Stimulated activated CD4-positive, alpha-beta T cell treated with anti-CD3 and anti-CD28 coated beads, Interleukin-1b, Interleukin-23, amount 100 ng/mL, for 1 hour (primary cell): ENCODE results near the gene FBXO41.

Experiments
- DNase-seq, 2 donors: peaks; one replicate each; pipeline ENCODE4 v3.0.0-alpha.2; 2020; ENCODE audit warnings: low read depth in 2 of 2

FBXO41 gene

DNA sequence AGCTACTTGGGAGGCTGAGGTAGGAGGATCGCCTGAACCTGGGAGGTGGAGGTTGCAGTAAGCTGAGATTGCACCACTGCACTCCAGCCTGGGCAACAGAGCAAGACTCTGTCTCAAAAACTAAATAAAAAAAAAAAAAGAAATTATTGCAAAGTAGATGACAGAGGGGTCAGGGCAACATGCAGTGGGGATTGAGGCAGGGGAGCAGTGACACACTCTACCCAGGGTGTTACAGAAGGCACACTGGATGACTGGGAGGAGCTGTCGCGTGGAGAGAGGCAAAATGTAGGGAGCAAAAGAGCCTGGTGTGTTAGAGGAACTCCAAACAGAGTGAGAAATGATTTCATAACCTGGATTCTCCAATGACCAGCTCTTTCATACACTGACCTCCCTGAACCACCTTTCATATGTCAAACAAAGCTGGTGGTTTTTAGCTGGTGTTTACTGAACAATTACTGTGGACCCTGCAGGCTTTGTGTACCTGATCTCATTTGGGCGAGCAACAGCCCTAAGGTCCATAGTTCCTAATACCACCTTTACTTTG is 22.1 kb downstream of the FBXO41 start:
- DNase-seq = no peak

DNA sequence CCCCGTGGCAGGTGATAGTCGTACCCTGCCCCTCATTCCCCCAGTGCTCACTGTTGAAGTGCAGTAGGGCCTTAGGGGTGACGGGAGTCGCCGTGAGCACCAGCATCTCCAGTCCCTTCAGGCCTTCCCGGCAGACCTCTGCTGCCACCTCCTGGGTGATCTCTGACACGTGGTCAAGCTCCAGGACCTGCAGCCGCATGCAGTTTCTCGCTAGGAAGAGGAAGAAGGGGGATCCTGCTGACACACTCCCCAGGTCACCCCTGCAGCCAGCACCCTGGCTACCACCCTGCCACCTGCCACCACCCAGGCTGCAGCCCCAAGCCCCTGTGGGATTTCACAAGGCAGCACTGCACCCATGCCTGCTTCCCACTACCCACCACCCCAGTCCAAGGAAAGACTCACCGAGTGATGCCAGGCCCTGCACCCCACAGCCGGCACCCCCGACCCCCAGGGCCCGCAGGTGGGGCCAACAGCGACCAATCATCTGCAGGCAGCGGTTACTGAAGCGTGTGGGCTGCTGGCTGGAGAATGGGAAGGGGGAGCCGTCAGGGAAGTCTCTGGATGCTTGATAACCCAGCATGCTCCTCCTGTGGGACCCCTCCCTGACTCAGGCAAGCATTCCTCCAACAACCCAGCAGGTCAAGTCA is 23.8 kb downstream of the FBXO41 start:
- no peak for DNase-seq

DNA sequence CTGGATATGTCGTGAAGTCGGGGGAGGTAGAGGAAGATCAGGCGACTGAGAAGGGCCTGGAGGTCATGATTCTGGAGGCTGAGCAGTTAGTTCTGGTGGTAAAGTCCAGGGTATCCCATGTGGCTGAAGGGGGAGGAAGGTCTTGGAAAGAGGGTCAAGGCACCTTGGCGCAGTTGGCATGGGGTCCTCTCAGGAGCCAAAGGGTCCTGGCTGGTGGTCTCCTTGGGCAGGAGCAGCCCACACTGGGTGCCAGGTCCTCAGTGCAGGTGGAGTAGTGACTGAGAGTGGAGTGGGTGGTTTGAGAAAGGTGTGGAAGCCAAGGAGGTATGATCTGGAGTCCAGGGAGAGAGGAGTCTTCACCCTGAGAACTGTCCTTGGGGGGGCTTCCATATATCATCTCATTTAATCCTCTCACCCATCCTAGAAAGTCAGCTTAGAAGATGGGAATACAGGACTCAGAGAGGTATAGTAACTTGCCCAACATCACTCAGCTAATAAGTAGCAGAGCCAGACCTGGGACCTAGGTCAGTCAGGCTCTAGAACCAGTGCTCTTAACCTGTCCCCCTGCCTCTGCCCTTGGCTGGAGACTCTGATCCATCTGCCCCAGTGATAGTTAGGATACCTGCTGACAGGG is 24.5 kb downstream of the FBXO41 start:
- DNase-seq = no peak

GRCh38 chr2:73259276-73259675 is 25.0 kb downstream of the FBXO41 start:
- DNase-seq = no peak

DNA sequence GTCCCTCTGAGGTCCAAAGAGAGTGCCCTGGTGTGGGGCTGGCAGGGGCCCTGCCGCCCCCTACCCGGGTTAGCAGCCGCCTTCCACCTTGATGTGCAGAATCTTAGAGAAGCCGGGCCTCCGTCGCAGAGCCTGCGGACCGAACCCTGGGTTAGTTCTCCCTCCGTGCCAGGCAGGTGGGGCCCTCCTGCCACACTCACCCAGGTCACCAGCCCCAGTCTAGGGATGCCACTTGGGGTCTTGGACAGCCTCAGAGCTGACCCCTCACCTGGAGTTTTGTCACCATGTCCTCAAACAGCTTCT is 25.4 kb downstream of the FBXO41 start:
- no peak for DNase-seq

DNA sequence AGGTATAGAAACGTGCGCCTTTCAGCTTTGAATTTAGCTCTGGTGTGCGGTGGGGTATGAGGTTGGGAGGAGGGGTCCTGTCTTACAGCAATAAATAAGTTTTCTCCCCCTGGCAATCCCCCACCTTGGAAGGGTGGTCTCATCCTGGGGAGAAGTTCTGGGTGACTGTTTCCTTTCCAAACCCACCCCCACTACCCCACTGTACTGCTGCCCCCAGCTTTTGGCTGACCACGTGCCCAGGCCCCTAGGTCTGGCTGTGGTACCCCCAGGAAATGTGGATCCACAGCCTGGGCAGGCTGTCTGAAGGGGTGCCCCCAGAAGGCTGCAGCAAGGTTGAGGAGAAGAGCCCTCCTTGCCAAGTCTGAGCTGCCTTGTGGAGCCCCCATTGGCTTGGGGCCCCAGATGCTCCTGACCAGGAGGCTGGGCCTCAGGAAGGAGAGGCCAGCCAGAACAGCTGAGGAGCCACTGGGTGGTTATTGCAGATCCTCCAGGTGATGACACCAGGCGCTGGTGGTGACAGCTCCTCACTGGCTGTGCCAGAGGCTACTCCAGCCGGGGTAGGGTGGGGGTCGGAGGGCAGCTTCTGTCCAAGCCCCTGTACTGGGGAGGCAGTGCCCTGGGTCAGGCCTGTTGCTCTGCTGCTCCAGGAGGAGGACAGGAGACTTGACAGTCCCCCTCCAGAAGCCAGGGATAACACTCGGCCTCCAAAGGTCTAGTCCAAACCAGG is 25.9 kb downstream of the FBXO41 start:
- no peak for DNase-seq

GRCh38 chr2:73257425-73258125 is 26.7 kb downstream of the FBXO41 start:
- DNase-seq = no peak

- no peak for DNase-seq
Measured at GRCh38 chr2:73257021-73257420, 27.3 kb downstream of the FBXO41 start.

DNA sequence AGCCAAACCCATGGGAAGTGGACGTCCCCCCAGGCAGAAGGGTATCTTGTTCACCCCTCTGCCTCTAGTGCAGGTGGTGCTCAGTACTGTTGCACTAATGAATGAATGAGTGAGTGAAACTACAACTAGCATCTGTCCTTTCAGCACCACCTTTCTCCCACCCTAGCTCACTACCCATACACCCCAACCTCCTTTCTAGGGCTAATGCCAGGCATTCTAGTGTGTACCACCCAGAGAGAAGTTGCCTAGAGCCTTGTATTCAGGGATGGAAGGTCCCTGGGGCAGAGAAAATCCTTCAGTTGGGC is 27.7 kb downstream of the FBXO41 start:
- no peak for DNase-seq

- DNase-seq = no peak
Measured at GRCh38 chr2:73255907-73256617, 28.2 kb downstream of the FBXO41 start.

DNA sequence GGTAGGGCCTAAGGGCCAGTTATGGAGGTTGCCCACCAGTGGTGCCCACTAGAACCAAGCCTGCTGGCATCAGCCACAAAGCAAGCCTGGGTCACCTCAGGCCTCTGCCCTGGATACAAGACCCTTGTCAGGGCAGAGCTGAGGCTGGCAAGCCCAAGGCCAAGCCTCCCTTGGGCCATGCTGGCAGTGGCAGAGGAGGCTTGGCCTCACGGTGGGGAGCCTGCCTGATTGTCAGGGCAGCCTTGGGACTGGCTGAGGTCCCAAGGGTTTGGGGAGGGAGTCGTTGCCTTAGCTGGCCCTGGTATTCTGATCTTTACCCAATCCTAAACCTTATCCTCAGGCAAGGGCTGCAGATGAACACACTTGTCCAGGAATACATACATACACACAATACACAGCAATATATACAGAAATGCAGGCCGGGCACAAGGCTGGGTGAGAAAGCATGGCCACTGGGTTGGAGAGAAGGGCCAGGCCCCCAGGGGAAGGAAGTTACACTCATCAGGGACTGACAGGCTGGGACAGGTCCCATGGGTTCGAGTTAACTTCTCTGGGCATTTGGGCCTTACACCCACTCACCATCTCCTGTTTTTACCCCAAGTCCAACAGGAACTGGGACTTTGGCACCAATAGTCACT is 29.2 kb downstream of the FBXO41 start:
- no peak for DNase-seq

GRCh38 chr2:73254343-73255006 is 29.8 kb downstream of the FBXO41 start:
- DNase-seq = no peak

DNA sequence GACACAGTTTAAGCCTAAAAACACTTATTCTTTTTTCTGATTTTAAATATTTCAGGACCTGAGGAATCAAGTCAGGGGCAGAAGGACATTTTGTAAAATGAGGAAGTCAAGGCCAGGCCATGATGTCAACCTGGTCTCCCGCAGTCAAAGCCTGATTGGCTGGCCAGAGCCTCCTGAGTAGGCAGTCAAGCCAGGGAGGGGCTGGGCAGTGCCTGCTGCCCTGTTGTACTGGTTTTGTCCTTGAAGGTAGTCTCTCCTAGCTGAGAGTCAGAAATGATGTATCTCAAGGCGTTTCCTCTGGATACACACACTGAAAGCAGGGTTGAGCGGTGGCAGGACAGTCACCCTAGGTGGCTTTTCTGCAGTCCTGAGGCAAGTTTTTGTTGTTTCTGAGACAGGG is 30.4 kb downstream of the FBXO41 start:
- DNase-seq = no peak

GRCh38 chr2:73253400-73253799 is 30.9 kb downstream of the FBXO41 start:
- DNase-seq = no peak

DNA sequence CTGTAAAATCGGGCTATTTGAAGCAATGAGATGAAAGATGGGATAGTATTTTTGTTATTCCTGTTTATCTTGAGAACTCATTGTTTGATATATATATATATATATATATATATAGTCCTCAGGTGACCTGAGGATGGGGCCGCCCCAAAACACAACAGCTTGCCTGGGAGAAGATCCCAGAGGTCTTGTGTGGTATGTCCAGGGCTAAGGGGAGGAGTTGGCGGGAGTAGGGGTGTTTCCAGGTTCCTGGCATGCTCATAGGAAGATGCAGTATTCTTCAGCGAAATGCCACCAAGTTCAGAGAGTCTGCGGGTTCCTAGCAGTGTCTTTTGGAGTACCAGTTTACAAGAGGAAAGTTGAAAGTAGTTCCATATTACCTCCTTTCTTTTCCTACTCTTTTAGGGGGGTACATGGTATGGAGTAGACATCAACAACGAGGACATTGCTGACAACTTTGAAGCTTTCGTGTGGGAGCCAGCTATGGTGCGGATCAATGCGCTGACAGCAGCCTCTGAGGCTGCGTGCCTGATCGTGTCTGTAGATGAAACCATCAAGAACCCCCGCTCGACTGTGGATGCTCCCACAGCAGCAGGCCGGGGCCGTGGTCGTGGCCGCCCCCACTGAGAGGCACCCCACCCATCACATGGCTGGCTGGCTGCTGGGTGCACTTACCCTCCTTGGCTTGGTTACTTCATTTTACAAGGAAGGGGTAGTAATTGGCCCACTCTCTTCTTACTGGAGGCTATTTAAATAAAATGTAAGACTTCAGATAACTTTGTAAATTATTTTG is 31.8 kb downstream of the FBXO41 start:
- DNase-seq = no peak

- DNase-seq = no peak
Measured at GRCh38 chr2:73250872-73251846, 33.1 kb downstream of the FBXO41 start.

DNA sequence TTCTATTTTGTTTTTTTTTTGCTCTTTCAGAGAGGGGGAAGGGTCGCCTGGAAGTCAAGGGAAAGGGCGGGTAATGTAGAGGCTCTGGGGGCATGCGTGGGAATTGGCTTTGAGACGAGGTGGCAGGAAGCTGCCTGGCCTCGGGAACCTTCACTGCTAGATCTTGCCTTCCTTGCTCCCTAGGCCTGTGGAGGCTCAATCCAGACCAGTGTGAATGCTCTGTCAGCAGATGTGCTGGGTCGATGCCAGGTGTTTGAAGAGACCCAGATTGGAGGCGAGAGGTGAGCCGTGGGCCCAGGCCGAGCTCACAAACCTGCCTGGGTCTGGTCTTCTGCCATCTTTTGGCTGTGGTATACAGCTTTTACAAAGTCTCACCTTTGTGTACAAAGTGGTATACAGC is 34.6 kb downstream of the FBXO41 start:
- no peak for DNase-seq

GRCh38 chr2:73246850-73247249 is 37.4 kb downstream of the FBXO41 start:
- DNase-seq = no peak

GRCh38 chr2:73244580-73244979 is 39.7 kb downstream of the FBXO41 start:
- no peak for DNase-seq
